ENCODE data around the gene CPT1C.

The CPT1C gene

DNA sequence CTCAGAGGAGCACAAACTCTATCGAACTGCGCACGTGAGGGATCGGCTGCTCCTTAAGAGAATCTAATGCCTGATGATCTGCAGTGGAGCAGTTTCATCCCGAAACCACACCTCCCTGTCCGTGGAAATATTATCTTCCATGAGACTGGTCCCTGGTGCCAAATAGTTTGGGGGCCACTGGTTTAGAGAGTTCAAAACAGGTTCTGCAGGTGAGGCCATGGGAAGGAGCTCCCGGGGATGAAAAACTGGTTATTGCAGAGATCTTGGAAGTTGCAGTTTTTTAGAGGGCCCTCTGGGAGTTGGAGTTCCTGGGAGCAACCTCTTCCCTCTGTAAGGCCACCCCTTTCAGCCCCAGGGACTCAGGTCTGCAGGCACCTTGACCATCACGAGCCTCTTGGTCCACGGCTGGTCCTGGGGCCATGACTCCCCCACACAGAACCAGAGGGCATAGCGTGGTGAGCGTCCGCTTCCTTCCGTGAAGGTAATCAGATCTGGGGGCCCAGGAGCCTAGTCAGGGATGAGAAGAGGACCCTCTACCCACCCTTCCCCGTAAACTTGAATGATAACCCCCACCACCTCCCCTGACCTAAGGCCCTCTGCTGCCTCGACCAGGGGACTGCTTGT lies 30.5 kb upstream of the CPT1C start:
- no peak for ATAC-seq
- DNase-seq, result no peak

DNA sequence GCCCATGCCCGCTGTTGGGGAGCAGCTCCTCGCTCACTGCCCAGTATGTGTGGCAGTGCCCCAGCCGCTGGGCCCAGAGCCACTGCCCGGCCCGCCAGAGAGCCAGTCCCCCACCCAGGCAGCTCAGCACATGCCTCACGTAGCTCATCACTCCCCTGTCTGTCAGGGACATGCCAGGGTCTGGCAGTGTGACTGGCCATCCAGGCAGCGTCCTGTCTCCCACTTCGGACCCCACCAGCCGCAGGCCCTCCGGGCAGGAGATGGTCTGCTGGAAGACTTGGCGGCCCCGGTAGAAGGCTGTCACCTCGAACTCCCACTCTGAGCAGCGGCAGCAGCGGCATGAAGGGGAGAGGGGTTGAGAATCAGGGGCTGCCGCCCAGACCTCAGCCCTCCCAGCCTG lies 28.9 kb upstream of the CPT1C start:
- DNase-seq, result no peak

GRCh38 chr19:49663224-49663623 lies 27.7 kb upstream of the CPT1C start:
- DNase-seq, result no peak
- no peak for ATAC-seq

More for the DNA sequence above, 28.9 kb upstream of the CPT1C start:
- ATAC-seq, result no peak

GRCh38 chr19:49664171-49665035 lies 26.5 kb upstream of the CPT1C start:
- DNase-seq (peak; percentile 95), ATAC-seq (peak; percentile 65)

- DNase-seq (no peak), ATAC-seq (no peak)
Measured at GRCh38 chr19:49665036-49665350, 25.9 kb upstream of the CPT1C start.

DNA sequence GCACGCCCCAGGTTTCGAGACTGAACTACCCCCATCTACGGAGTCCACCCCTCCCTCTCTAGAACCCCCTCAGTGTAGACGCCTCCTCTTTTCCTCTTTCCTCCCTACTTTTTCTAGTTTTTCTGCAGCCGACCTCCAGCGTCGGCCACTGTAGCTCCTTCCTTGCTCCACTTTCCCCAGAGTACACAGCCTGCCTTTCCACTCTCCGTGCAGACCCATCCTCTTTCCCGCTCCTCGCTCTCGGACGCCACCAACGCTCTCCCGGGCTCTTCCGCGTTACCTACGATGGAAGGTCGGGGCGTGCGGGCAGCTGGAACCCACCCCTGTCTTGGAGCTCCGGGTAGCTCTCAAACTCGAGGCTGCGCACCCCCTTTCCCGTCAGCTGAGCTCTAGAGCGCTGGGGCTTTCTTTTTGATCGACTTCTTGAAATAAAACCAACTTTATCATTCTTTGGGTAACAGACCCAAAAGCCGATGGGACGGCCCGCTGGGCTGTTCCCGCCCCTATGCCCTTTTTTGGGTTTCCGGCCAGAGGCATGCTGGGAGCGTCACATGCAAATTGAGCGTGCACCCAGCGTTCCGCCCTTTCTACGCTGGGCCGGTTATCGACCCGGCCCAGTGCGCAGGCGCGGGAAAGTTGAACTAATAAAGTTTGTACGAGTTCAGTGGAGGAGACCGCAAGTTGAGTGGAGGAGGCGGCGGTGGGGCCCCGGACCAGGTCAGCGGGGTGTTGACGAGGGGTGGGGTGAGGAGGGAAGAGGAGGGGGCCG lies 25.4 kb upstream of the CPT1C start, which contains the start of the genes BCL2L12 and IRF3:
TSS of gene BCL2L12 (plus strand) at position 583 of the 769 bp plus-strand sequence. CDS start 760 bp downstream, outside the sequence.
TSS of gene IRF3 (minus strand) at position 507 of the 769 bp plus-strand sequence. CDS start 1,019 bp downstream, outside the sequence.
- DNase-seq (peak; percentile 100), ATAC-seq (peak; percentile 92)

DNA sequence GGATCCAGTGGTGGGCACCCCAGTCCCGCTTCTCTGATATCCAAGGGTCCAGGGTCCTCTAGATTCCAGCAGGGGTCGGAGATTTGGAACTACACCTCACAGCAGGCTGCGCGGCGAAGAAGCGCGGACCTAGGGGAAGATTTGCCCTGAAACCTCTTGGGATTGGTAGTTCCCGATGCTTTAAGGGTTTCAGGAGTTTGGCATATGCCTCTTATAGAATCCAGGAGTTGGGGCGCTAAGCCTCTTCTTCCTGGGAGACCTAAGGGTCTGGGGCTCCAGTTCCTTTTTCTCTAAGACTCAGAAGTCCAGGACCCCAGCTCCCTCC lies 24.8 kb upstream of the CPT1C start:
- no peak for ATAC-seq
- DNase-seq, result no peak

- ATAC-seq (no peak), DNase-seq (no peak)
Measured at GRCh38 chr19:49667473-49667872, 23.4 kb upstream of the CPT1C start.

DNA sequence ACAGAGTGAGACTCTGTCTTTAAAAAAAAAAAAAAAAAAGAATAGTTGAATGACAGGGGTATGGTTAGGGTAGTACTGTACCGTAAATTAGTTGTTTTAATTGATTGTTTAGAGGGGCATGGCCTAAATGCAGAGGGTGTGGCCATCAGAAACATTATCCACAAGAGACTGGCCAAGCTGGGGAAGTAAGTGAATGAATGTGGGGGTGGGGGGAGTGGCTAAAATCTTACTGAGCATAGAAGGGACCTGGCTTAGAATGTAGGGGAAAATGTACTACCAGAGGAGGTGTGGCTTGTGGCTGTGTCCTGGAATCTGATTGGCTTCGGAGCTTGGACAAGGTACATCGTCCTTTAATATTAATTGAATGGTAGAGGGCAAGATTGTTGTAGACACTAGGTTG lies 21.4 kb upstream of the CPT1C start:
- ATAC-seq (no peak), DNase-seq (no peak)

DNA sequence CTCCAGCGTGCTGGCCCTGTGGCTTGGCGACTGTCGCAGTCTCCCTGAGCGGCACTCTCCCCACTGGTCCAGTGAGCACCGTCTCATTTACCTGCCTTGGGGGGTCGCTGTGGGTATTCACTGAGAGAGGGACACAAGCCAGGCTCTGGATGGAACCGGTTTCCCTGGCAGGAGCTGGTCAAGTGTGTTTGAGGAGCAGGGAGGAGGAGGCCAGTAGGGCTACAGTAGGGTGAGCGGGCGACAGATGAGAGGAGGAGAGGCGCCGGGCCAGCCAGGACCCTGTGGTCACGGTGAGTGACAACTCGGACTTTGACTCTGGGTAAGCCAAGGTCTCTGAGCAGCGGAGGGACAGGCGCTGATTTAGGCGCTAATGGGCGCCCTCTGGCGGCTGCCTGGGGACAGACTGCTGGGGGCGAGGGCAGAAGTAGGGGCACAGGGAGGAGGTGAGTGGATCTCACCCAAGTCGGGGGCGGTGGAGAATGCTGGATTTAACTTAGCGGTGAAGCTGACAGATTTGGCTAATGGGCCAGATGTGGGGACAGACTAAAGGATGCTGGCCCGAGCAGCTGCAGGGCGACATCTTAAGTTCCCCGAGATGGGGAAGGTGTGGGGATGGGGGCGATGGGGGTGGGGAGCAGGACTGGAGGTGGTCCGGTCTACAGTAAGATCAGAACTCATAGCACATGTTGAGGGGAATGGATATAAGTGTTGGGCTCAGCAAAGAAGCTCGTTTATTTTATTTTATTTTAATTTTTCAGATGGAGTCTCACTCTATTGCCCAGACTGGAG lies 18.6 kb upstream of the CPT1C start:
- DNase-seq (peak; percentile 86), ATAC-seq (no peak)

DNA sequence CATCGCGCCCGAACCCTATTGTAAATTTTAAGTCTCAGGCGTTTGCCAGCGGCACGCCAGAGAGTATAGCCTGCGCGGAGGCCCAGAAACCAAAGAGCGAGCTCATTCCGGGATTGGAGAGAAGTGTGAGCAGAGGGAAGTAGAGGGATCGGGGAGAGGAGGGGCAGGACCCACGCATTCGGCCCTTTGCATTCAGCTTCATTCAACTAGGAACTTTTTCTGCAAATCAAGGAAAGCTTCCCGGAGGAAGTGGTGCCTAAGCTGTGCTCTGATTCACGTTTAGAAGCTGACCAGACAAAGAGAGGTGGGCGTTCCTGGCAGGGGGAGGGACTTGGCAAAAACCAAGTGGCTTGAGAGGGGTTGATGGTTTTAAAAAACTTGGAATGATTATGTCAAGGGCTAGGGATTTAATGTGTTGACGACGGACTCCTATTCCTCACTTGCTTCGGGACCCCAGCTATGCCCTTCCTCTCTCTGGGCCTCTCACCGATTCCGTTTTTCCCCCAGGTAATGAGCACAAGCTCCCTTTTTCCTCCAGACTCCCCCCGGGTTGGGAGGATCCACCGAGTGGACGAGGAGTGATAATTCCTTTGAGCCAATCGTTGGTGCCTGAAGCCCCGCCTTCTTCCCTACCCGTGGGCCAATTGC lies 14.7 kb upstream of the CPT1C start:
- ATAC-seq (no peak), DNase-seq (peak; percentile 77)

DNA sequence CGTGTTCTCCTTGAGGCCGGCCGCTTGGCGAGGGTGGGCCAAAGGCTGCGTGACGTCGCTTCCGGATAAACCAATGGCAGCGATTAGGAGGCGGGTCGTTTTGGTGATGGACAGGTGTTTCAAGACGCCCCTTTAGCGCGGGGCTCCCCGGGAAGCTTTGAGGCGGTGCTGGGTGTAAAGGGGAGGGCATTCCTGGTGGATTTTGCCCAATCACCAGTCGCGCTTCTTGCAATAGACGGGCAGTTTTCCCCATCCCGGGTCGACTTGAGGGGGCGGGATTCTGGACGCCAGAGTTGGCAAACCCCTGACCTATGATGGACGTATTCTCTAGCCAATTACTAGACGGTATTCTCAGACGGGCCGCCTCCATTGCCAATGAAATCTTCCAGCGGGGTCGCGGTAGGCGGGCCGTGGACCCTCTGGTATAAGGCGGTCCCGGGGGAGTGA lies 14.1 kb upstream of the CPT1C start:
- peak; percentile 82 for ATAC-seq

GRCh38 chr19:49677231-49677900 lies 13.6 kb upstream of the CPT1C start, which contains the start of gene PRMT1:
Gene PRMT1, plus strand, starts transcription at chr19:49677271. Its CDS starts 10 bp downstream, at chr19:49677281.
- no peak for ATAC-seq
- DNase-seq, result peak; percentile 66

More for the DNA sequence above, 14.1 kb upstream of the CPT1C start:
- peak; percentile 98 for DNase-seq

DNA sequence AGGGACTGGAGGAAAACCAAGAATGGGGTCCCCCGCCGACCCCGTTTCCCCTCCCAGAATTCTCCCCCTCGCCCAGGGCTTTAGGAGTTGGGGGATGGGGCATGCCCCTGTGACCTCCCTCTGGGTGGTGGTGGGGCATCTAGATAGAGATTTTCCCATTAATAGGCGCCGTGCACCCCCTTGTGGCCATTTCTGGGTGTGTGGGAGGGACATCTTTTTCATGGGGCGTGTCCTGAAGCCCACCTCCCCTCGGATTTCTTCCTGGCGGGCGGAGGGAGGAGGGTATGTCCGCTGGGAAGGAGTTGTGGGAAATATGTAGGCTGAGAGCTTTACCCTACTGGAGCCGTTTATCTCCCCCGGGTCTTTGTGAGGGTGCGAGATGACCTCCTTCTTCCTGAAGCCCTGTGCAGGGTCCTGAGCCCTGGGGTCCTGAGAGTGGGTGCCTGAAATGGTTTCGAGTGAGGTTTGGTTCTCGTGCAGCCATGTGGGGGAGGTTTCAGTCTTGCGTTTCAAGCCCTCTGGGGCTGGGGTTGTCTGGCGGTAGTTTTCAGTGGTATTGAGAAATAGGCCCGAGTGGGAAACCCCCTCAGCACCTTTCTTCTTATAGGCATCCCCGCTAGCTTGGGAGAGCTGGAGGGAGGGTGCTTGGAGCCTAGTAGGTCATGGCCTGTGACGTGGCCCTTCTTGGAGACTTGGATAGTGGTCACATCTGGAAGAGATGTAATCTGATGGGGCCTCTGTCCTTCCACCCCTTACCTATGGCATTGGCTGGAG lies 12.8 kb upstream of the CPT1C start:
- peak; percentile 26 for ATAC-seq
- DNase-seq, result peak; percentile 83

GRCh38 chr19:49678985-49679770 lies 11.7 kb upstream of the CPT1C start:
- DNase-seq, result no peak
- no peak for ATAC-seq

GRCh38 chr19:49679771-49680413 lies 11.0 kb upstream of the CPT1C start:
- no peak for ATAC-seq
- no peak for DNase-seq

DNA sequence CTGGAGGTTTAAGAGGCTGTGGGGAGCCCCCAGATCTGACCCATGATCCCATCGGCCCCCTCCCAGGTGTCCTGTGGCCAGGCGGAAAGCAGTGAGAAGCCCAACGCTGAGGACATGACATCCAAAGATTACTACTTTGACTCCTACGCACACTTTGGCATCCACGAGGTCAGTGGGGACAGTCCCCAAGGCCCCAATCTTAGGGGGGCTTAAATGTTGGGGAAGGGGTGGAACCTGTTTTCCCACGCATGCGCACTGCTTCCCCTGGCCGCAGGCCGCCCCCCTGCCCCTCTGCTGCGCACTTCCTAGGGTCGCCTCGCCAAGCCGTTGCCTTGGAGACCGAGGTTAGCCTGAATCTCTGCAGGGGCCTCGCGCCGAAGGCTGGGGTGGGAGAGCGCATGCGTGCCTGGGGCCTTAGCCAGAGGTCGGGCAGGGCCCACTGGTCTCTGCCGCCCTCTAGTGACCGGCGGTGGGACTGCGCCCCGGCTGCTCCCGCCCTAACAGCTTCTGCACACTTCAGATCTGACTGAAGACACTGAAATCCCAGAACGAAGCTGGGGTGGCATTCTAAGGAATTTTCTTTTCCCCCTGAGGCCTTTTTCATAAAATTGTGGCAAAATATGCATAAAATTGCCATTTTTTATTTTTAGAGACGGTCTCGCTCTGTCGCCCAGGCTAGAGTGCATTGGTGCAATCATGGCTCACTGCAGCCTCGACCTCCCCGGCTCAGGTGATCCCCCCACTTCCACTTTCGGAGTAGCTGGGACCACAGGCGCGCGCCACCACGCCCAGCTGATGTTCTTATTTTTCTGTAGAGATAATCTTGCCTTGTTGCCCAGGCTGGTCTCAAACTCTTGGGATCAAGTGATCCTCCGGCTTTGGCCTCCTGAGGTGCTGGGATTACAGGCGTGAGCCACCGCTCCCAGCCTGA lies 10.2 kb upstream of the CPT1C start:
- DNase-seq (peak; percentile 99), ATAC-seq (peak; percentile 10)
